Measurements from ENCODE around the gene JADE3.

GRCh38 chrX:46866726-46867125 is 45.5 kb upstream of the JADE3 start:
- no peak for TF ChIP-seq CTCF (IDR thresholded peaks at IDR 0.05)
- no peak for TF ChIP-seq POLR2A (IDR thresholded peaks at IDR 0.05)

Data from esophagus squamous epithelium (tissue), 4 donors.